ENCODE data around the gene C1orf50. TPM values are rescaled to one million over a fixed set of nuclear protein-coding genes. Genes with fewer than 3 reads are reported as not detected.

The C1orf50 gene
- total RNA-seq, 1 donor from 2014 or later, result 13.6 TPM

- Mint-ChIP-seq H3K4me1 (peaks cover 4% of the 10 kb centered on the region), H3K27ac (ENCODE audit: unreplicated experiment) (no peak overlapping the region), H3K36me3 (ENCODE audit: low read depth) (no peaks in the 10 kb centered on the region), H3K27me3 (ENCODE audit: low read depth) (no peaks in the 10 kb centered on the region), H3K9me3 (no peaks in the 10 kb centered on the region), H3K4me3 (no peak overlapping the region)
- TF ChIP-seq CTCF (conservative IDR thresholded peaks at IDR 0.05), result no peak
- no peak for DNase-seq (ENCODE audit: low read depth, low spot score)
Observed at GRCh38 chr1:42793824-42794223, 26.8 kb downstream of the C1orf50 start.

- Mint-ChIP-seq H3K9me3 (no peaks in the 10 kb centered on the region), H3K27me3 (ENCODE audit: low read depth) (no peaks in the 10 kb centered on the region), H3K4me1 (peaks cover 4% of the 10 kb centered on the region), H3K4me3 (no peak overlapping the region), H3K36me3 (ENCODE audit: low read depth) (no peaks in the 10 kb centered on the region), H3K27ac (ENCODE audit: unreplicated experiment) (no peak overlapping the region)
- TF ChIP-seq CTCF (conservative IDR thresholded peaks at IDR 0.05), result no peak
- DNase-seq (ENCODE audit: low read depth, low spot score), result no peak
Observed at GRCh38 chr1:42797414-42797813, 30.4 kb downstream of the C1orf50 start.

GRCh38 chr1:42797979-42798378 lies 30.9 kb downstream of the C1orf50 start:
- Mint-ChIP-seq H3K9me3 (no peaks in the 10 kb centered on the region), H3K27me3 (ENCODE audit: low read depth) (no peaks in the 10 kb centered on the region), H3K36me3 (ENCODE audit: low read depth) (no peaks in the 10 kb centered on the region), H3K4me3 (no peak overlapping the region), H3K4me1 (peaks cover 4% of the 10 kb centered on the region), H3K27ac (ENCODE audit: unreplicated experiment) (no peak overlapping the region)
- DNase-seq (ENCODE audit: low read depth, low spot score), result no peak
- TF ChIP-seq CTCF (conservative IDR thresholded peaks at IDR 0.05), result no peak

GRCh38 chr1:42801832-42802473 lies 34.9 kb downstream of the C1orf50 start:
- Mint-ChIP-seq H3K4me1 (no peaks in the 10 kb centered on the region), H3K27me3 (ENCODE audit: low read depth) (no peaks in the 10 kb centered on the region), H3K9me3 (peaks cover 4% of the 10 kb centered on the region), H3K27ac (ENCODE audit: unreplicated experiment) (no peak overlapping the region), H3K36me3 (ENCODE audit: low read depth) (peaks cover 15% of the 10 kb centered on the region), H3K4me3 (no peak overlapping the region)
- no peak for DNase-seq (ENCODE audit: low read depth, low spot score)
- TF ChIP-seq CTCF (conservative IDR thresholded peaks at IDR 0.05), result no peak

GRCh38 chr1:42806171-42806570 lies 39.1 kb downstream of the C1orf50 start:
- H3K9me3 Mint-ChIP-seq, result peaks cover 4% of the 10 kb centered on the region
- H3K27ac Mint-ChIP-seq (ENCODE audit: unreplicated experiment), result no peak overlapping the region
- H3K4me3 Mint-ChIP-seq, result no peak overlapping the region
- DNase-seq (ENCODE audit: low read depth, low spot score), result no peak
- H3K4me1 Mint-ChIP-seq, result no peaks in the 10 kb centered on the region
- no peaks in the 10 kb centered on the region for H3K27me3 Mint-ChIP-seq (ENCODE audit: low read depth)
- peaks cover 15% of the 10 kb centered on the region for H3K36me3 Mint-ChIP-seq (ENCODE audit: low read depth)
- TF ChIP-seq CTCF (conservative IDR thresholded peaks at IDR 0.05), result no peak
